Neural cell (in vitro differentiated cells): ENCODE data around the gene ADAT3. TPM values are rescaled to one million over a fixed set of nuclear protein-coding genes. Genes with fewer than 3 reads are reported as not detected.

Experiments
- H2AFZ ChIP-seq: fragments of 200-600, 300-800 bp; sonication (generic), shearing (Covaris generic); 2 replicates; pipeline ENCODE4 v1.6.0; 2014; ENCODE audit warnings: low read depth, mild to moderate bottlenecking, antibody characterized with exemption, low read length, moderate library complexity
- H3F3A ChIP-seq: fragments of 200-600 bp; shearing (Covaris generic); 2 replicates; pipeline ENCODE4 v1.6.1; 2016; ENCODE audit warnings: mild to moderate bottlenecking, moderate library complexity, mixed read lengths, antibody characterized with exemption, low read length; ENCODE audit not compliant: insufficient read depth, poor library complexity, severe bottlenecking
- H3K27ac ChIP-seq: fragments of 200-600, 300-800 bp; sonication (generic), shearing (Covaris generic); 2 replicates; pipeline ENCODE4 v1.5.1; 2014; ENCODE audit warnings: mild to moderate bottlenecking, low read length, moderate library complexity
- H3K27me3 ChIP-seq: fragments of 300-800, 200-600 bp; sonication (generic), shearing (Covaris generic); 2 replicates; pipeline ENCODE4 v1.6.0; 2014; ENCODE audit warnings: mild to moderate bottlenecking, low read depth, low read length, moderate library complexity; ENCODE audit not compliant: insufficient read depth
- H3K36me3 ChIP-seq: fragments of 300-800, 200-600 bp; sonication (generic), shearing (Covaris generic); 2 replicates; pipeline ENCODE4 v1.5.1; 2014; ENCODE audit warnings: mild to moderate bottlenecking, antibody characterized with exemption, low read length, moderate library complexity; ENCODE audit not compliant: insufficient read depth
- H3K4me2 ChIP-seq: fragments of 300-800, 200-600 bp; sonication (generic), shearing (Covaris generic); 2 replicates; pipeline ENCODE4 v1.6.0; 2014; ENCODE audit warnings: mild to moderate bottlenecking, low read length
- H3K4me3 ChIP-seq: fragments of 300-800, 200-600 bp; sonication (generic), shearing (Covaris generic); 2 replicates; pipeline ENCODE4 v1.5.1; 2014; ENCODE audit warnings: mild to moderate bottlenecking, low read length, moderate library complexity
- H3K79me2 ChIP-seq: fragments of 200-600 bp; shearing (Covaris generic); replicated peaks from 2 replicates; pipeline ENCODE4 v1.6.0; 2014; ENCODE audit warnings: mild to moderate bottlenecking, low read length, moderate library complexity; ENCODE audit not compliant: insufficient read depth
- H3K9ac ChIP-seq: fragments of 300-800, 200-600 bp; sonication (generic), shearing (Covaris generic); 2 replicates; pipeline ENCODE4 v1.6.1; 2016; ENCODE audit warnings: mild to moderate bottlenecking, low read length, mixed read lengths
- H3K9me2 ChIP-seq: fragments of 200-600 bp; shearing (Covaris generic); 2 replicates; pipeline ENCODE4 v1.6.1; 2016; ENCODE audit warnings: mild to moderate bottlenecking, low read length, mixed read lengths; ENCODE audit not compliant: insufficient read depth
- H3K9me3 ChIP-seq: fragments of 200-600, 300-800 bp; sonication (generic), shearing (Covaris generic); 2 replicates; pipeline ENCODE4 v1.6.1; 2016; ENCODE audit warnings: mild to moderate bottlenecking, mixed run types, low read length, moderate library complexity, mixed read lengths
- H4K20me1 ChIP-seq: fragments of 200-600 bp; shearing (Covaris generic); 2 replicates; pipeline ENCODE4 v1.6.1; 2016; ENCODE audit warnings: mild to moderate bottlenecking, mixed run types; ENCODE audit not compliant: insufficient read depth
- EP300 ChIP-seq: fragments of 450-650 bp; conservative IDR thresholded peaks from 2 replicates; pipeline ENCODE4 v1.6.1; 2014; ENCODE audit warnings: antibody characterized with exemption, mild to moderate bottlenecking, moderate library complexity; ENCODE audit not compliant: poor library complexity, severe bottlenecking
- EZH2 ChIP-seq: fragments of 200-600, 300-800 bp; shearing (Covaris generic), sonication (generic); IDR thresholded peaks from 2 replicates; pipeline ENCODE4 v1.6.1; 2014; ENCODE audit warnings: antibody characterized with exemption, low read length, borderline replicate concordance, mild to moderate bottlenecking; ENCODE audit not compliant: insufficient read depth, poor library complexity, severe bottlenecking
- MXI1 ChIP-seq: fragments of 450-650 bp; conservative IDR thresholded peaks from 2 replicates; pipeline ENCODE4 v1.6.1; 2014; ENCODE audit warnings: antibody characterized with exemption, mild to moderate bottlenecking; ENCODE audit not compliant: poor library complexity, severe bottlenecking
- POLR2AphosphoS5 ChIP-seq: IDR thresholded peaks from 2 replicates; pipeline ENCODE4 v1.6.1; 2012
- RAD21 ChIP-seq: fragments of 450-650 bp; conservative IDR thresholded peaks from 2 replicates; pipeline ENCODE4 v1.6.1; 2014; ENCODE audit warnings: antibody characterized with exemption, mild to moderate bottlenecking, moderate library complexity
- SMC3 ChIP-seq: fragments of 450-650 bp; conservative IDR thresholded peaks from 2 replicates; pipeline ENCODE4 v1.6.1; 2014; ENCODE audit warnings: antibody characterized with exemption, mild to moderate bottlenecking, moderate library complexity; ENCODE audit not compliant: poor library complexity
- TAF1 ChIP-seq: IDR thresholded peaks from 2 replicates; pipeline ENCODE4 v1.6.1; 2012; ENCODE audit warnings: low read depth
- polyA plus RNA-seq: library from polyadenylated mRNA; depleted of rRNA; stranded (reverse); fragments of >200 nt; gene quantifications from 2 replicates; pipeline ENCODE4 v1.2.3, GENCODE V29; 2014
- TF ChIP-seq, protein P1 (sequence below): fragments of 450-650 bp; IDR thresholded peaks from 2 replicates; pipeline ENCODE4 v1.5.1; 2014; ENCODE audit warnings: antibody characterized with exemption, mild to moderate bottlenecking, moderate library complexity; ENCODE audit not compliant: poor library complexity, severe bottlenecking
- TF ChIP-seq, protein P2 (sequence below): IDR thresholded peaks from 2 replicates; pipeline ENCODE4 v1.6.1; 2012; ENCODE audit warnings: borderline replicate concordance

The ADAT3 gene
- polyA plus RNA-seq, 1 donor from 2014 or later, result 1.6 TPM

DNA sequence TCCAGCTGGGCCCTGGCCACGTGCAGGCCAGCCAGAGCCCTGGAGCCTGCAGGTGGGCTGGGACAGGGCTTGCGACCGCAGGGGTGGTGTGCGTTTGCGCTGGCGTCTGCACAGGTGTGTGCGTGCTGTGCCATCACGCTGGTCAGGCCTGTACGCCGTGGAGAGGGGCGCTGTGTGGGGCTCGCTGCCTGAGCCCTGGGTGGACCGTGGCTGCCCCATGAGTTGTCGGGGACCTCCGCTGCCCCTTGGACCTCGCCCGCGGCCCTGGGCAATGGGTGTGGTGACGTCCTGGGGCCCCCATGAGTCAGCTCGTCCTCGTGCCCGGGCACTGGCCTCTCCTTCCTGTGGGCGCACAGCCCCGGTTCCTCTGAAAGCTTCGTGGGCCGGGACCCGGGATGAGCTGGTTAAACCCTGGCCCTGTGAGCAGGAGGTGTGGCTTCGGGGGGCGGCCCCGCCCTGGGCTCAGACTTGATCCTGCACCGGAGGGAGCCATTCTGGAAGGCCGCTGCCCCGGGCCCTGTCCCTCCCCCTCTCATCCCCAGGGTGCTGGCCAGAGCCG lies 42.5 kb downstream of the ADAT3 start:
- Histone ChIP-seq H3K79me2 (peaks cover 70% of the 10 kb centered on the region), H3F3A (no peaks in the 10 kb centered on the region), H3K4me2 (no peak overlapping the region), H2AFZ (no peak overlapping the region), H3K9ac (no peak overlapping the region), H3K27me3 (no peaks in the 10 kb centered on the region), H3K27ac (no peak overlapping the region), H3K4me3 (no peak overlapping the region), H3K9me3 (no peaks in the 10 kb centered on the region), H3K9me2 (no peaks in the 10 kb centered on the region), H4K20me1 (no peaks in the 10 kb centered on the region), H3K36me3 (no peaks in the 10 kb centered on the region)
- TF ChIP-seq RAD21, result no peak
- TF ChIP-seq SMC3, result no peak

DNA sequence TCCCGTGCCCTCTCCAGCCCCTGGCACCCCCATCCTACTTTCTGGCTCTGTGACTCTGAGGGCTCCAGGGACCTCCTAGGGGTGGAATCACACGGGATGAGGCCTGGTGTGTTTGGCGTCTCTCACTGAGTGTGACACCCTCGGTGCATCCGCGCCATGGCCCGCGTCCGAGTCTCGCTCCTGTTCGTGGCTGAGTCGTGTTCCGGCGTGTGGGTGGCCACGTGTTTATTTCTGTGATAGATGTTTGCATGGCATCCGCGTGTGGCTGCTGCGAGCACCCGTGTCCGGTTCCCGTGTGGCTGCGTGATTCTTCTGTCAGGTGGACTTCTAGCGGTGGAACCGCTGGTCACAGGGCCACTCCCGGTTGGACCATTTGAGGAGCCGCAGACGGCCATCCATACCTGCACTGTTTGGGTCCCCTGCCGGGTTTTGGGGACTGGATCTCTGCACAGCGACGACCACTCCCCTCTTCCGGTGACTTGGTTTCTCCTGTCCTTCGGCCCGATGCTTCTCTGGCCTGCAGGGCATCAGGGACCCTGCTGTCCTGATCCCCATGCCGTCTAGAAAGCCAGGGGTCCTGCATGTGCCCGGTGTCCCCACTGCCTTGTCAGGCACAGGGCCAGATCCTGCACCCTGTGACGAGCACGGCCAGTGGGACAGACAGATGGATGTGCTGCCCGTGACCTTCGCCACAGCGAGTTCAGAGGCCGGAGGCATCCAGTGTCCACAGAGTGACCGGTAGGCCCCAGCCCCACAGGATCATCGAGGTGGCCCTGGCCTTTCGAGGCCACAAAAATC lies 44.3 kb downstream of the ADAT3 start:
- H3K27me3 ChIP-seq, result no peaks in the 10 kb centered on the region
- no peak overlapping the region for H3K27ac ChIP-seq
- peaks cover 57% of the 10 kb centered on the region for H3K79me2 ChIP-seq
- H3F3A ChIP-seq, result no peaks in the 10 kb centered on the region
- H2AFZ ChIP-seq, result no peak overlapping the region
- no peaks in the 10 kb centered on the region for H4K20me1 ChIP-seq
- no peak overlapping the region for H3K4me3 ChIP-seq
- no peaks in the 10 kb centered on the region for H3K9me3 ChIP-seq
- no peaks in the 10 kb centered on the region for H3K36me3 ChIP-seq
- TF ChIP-seq RAD21, result no peak
- TF ChIP-seq EP300, result no peak
- no peak for TF ChIP-seq POLR2AphosphoS5
- no peak for TF ChIP-seq SMC3
- no peak for TF ChIP-seq MXI1
- TF ChIP-seq, protein P1, sequence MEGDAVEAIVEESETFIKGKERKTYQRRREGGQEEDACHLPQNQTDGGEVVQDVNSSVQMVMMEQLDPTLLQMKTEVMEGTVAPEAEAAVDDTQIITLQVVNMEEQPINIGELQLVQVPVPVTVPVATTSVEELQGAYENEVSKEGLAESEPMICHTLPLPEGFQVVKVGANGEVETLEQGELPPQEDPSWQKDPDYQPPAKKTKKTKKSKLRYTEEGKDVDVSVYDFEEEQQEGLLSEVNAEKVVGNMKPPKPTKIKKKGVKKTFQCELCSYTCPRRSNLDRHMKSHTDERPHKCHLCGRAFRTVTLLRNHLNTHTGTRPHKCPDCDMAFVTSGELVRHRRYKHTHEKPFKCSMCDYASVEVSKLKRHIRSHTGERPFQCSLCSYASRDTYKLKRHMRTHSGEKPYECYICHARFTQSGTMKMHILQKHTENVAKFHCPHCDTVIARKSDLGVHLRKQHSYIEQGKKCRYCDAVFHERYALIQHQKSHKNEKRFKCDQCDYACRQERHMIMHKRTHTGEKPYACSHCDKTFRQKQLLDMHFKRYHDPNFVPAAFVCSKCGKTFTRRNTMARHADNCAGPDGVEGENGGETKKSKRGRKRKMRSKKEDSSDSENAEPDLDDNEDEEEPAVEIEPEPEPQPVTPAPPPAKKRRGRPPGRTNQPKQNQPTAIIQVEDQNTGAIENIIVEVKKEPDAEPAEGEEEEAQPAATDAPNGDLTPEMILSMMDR, result no peak
- no peak for TF ChIP-seq TAF1
- TF ChIP-seq EZH2, result no peak
- TF ChIP-seq, protein P2, sequence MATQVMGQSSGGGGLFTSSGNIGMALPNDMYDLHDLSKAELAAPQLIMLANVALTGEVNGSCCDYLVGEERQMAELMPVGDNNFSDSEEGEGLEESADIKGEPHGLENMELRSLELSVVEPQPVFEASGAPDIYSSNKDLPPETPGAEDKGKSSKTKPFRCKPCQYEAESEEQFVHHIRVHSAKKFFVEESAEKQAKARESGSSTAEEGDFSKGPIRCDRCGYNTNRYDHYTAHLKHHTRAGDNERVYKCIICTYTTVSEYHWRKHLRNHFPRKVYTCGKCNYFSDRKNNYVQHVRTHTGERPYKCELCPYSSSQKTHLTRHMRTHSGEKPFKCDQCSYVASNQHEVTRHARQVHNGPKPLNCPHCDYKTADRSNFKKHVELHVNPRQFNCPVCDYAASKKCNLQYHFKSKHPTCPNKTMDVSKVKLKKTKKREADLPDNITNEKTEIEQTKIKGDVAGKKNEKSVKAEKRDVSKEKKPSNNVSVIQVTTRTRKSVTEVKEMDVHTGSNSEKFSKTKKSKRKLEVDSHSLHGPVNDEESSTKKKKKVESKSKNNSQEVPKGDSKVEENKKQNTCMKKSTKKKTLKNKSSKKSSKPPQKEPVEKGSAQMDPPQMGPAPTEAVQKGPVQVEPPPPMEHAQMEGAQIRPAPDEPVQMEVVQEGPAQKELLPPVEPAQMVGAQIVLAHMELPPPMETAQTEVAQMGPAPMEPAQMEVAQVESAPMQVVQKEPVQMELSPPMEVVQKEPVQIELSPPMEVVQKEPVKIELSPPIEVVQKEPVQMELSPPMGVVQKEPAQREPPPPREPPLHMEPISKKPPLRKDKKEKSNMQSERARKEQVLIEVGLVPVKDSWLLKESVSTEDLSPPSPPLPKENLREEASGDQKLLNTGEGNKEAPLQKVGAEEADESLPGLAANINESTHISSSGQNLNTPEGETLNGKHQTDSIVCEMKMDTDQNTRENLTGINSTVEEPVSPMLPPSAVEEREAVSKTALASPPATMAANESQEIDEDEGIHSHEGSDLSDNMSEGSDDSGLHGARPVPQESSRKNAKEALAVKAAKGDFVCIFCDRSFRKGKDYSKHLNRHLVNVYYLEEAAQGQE, result no peak
- no peak overlapping the region for H3K4me2 ChIP-seq
- H3K9ac ChIP-seq, result no peak overlapping the region
- H3K9me2 ChIP-seq, result no peaks in the 10 kb centered on the region
